Epithelial cell of proximal tubule (primary cell): ENCODE measurements around the gene LRRC72. TPM values are rescaled to one million over a fixed set of nuclear protein-coding genes. Genes with fewer than 3 reads are reported as not detected.

ENCODE experiments used
- DNase-seq: peaks from one replicate; pipeline ENCODE4 v3.0.0-alpha.2; 2011; ENCODE audit warnings: low read depth
- H3K4me3 ChIP-seq: 2 replicates; pipeline ENCODE4 v1.5.1; 2011; ENCODE audit warnings: low read depth, mild to moderate bottlenecking, low read length
- CTCF ChIP-seq: conservative IDR thresholded peaks from 2 replicates; pipeline ENCODE4 v1.5.1; 2012; ENCODE audit warnings: low read depth, mild to moderate bottlenecking, low read length
- total RNA-seq: library from RNA; depleted of rRNA; stranded (reverse); fragments of >200 nt; gene quantifications from 2 replicates; pipeline ENCODE4 v1.2.3, GENCODE V29; 2015

Gene LRRC72
- total RNA-seq, 1 donor from 2014 or later = not detected

- H3K4me3 ChIP-seq = no peak overlapping the region
- no peak for DNase-seq
- TF ChIP-seq CTCF = no peak
These were observed 32.2 kb downstream of the LRRC72 start for GRCh38 chr7:16558761-16559302.

GRCh38 chr7:16559497-16560179 lies 33.0 kb downstream of the LRRC72 start:
- no peak for DNase-seq
- no peak overlapping the region for H3K4me3 ChIP-seq
- no peak for TF ChIP-seq CTCF

GRCh38 chr7:16561943-16562342 lies 35.3 kb downstream of the LRRC72 start:
- DNase-seq = no peak
- H3K4me3 ChIP-seq = no peak overlapping the region
- no peak for TF ChIP-seq CTCF

GRCh38 chr7:16562456-16563220 lies 36.0 kb downstream of the LRRC72 start:
- H3K4me3 ChIP-seq = no peak overlapping the region
- no peak for TF ChIP-seq CTCF
- DNase-seq = no peak

- no peak for TF ChIP-seq CTCF
- H3K4me3 ChIP-seq = no peak overlapping the region
- no peak for DNase-seq
These were observed 36.8 kb downstream of the LRRC72 start for GRCh38 chr7:16563281-16564022.

GRCh38 chr7:16564023-16564380 lies 37.4 kb downstream of the LRRC72 start:
- no peak for TF ChIP-seq CTCF
- no peak overlapping the region for H3K4me3 ChIP-seq
- no peak for DNase-seq
